SH-SY5Y (cell line): Measurements from ENCODE around the gene SMCP.

ENCODE experiments used
- GATA2 ChIP-seq: IDR thresholded peaks from 2 replicates; pipeline ENCODE4 v1.6.1; 2011; ENCODE audit warnings: mild to moderate bottlenecking, low read depth, low read length
- GATA3 ChIP-seq: IDR thresholded peaks from 2 replicates; pipeline ENCODE4 v1.6.1; 2011; ENCODE audit warnings: low read depth, mild to moderate bottlenecking, low read length, moderate library complexity

DNA sequence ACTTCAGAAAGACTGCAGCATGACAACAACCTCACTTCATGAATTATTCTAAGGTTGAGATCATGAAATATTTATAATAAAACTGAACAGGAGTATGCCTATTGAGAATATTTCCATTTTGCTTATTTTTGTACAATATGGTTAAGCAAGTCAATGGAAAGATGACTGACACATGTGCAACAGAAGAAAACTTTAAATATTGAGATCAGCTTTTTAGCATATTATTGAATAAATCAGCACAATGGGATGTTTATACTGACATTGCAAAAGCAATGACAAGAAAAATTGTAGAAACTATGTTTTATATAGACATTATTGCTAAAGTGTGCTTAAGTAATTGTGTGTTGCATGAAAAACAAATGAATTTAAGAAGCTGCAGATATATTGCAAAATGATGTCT, 13.7 kb upstream of the SMCP start:
- TF ChIP-seq GATA3 (no peak), GATA2 (no peak)
